ENCODE data around the gene PWP2. TPM values are rescaled to one million over a fixed set of nuclear protein-coding genes. Genes with fewer than 3 reads are reported as not detected.
"Not testable (repeated sequence)": the region's sequence is repeated elsewhere in the genome, so short reads cannot be mapped to it uniquely, and the experiment has no call there.

PWP2 gene
- 20.4 TPM for total RNA-seq

- H3K4me1 ChIP-seq; H3K36me3 ChIP-seq; H3K27ac ChIP-seq; DNase-seq (ENCODE audit: extremely low spot score in 2 of 2); intact Hi-C loops (cut with DNase I); H3K9me3 ChIP-seq; H3K27me3 ChIP-seq: not testable (repeated sequence)
- H3K4me3 ChIP-seq = peak within 1 kb of the TSS; percentile 39 to 40
Measured at GRCh38 chr21:44107026-44107501, at the start of gene PWP2. Gene PWP2 (plus strand): TSS chr21:44107399. CDS start chr21:44107417, 18 bp downstream.

- Histone ChIP-seq H3K27me3 (no peaks in the 10 kb centered on the region), H3K9me3 (no peaks in the 10 kb centered on the region), H3K36me3 (peaks cover 0 to 21% of the 10 kb centered on the region in 2 donors), H3K4me3 (no peak overlapping the region), H3K4me1 (no peaks in the 10 kb centered on the region), H3K27ac (no peak overlapping the region)
- intact Hi-C loops (cut with DNase I) = no loop called here
- no peak for DNase-seq (ENCODE audit: extremely low spot score in 2 of 2)
- TF ChIP-seq CTCF (IDR thresholded peaks at IDR 0.05) (no peak), POLR2AphosphoS5 (IDR thresholded peaks at IDR 0.05; ENCODE audit: insufficient read depth in 1 of 2, low read depth in 1 of 2) (no peak), POLR2A (IDR thresholded peaks at IDR 0.05) (no peak)
Measured at GRCh38 chr21:44057960-44058651, 49.1 kb upstream of the PWP2 start.

GRCh38 chr21:44058652-44058964 is 48.6 kb upstream of the PWP2 start:
- H3K27me3 ChIP-seq = no peaks in the 10 kb centered on the region
- intact Hi-C loops (cut with DNase I) = no loop called here
- DNase-seq (ENCODE audit: extremely low spot score in 2 of 2) = no peak
- peaks cover 0 to 26% of the 10 kb centered on the region in 2 donors for H3K36me3 ChIP-seq
- H3K9me3 ChIP-seq = no peaks in the 10 kb centered on the region
- no peak overlapping the region for H3K4me3 ChIP-seq
- TF ChIP-seq CTCF (IDR thresholded peaks at IDR 0.05) (no peak), POLR2AphosphoS5 (IDR thresholded peaks at IDR 0.05; ENCODE audit: insufficient read depth in 1 of 2, low read depth in 1 of 2) (no peak), POLR2A (IDR thresholded peaks at IDR 0.05) (no peak)
- H3K4me1 ChIP-seq = no peaks in the 10 kb centered on the region
- H3K27ac ChIP-seq = no peak overlapping the region

GRCh38 chr21:44058981-44059380 is 48.2 kb upstream of the PWP2 start:
- H3K9me3 ChIP-seq = no peaks in the 10 kb centered on the region
- peaks cover 0 to 30% of the 10 kb centered on the region in 2 donors for H3K36me3 ChIP-seq
- no peaks in the 10 kb centered on the region for H3K27me3 ChIP-seq
- intact Hi-C loops (cut with DNase I) = no loop called here
- no peak overlapping the region for H3K4me3 ChIP-seq
- no peaks in the 10 kb centered on the region for H3K4me1 ChIP-seq
- no peak overlapping the region for H3K27ac ChIP-seq
- TF ChIP-seq POLR2AphosphoS5 (IDR thresholded peaks at IDR 0.05; ENCODE audit: insufficient read depth in 1 of 2, low read depth in 1 of 2) = no peak
- no peak for TF ChIP-seq CTCF (IDR thresholded peaks at IDR 0.05)
- no peak for TF ChIP-seq POLR2A (IDR thresholded peaks at IDR 0.05)
- DNase-seq (ENCODE audit: extremely low spot score in 2 of 2) = no peak

GRCh38 chr21:44059710-44060109 is 47.5 kb upstream of the PWP2 start:
- no peaks in the 10 kb centered on the region for H3K9me3 ChIP-seq
- H3K4me1 ChIP-seq = no peaks in the 10 kb centered on the region
- H3K36me3 ChIP-seq = peaks cover 0 to 37% of the 10 kb centered on the region in 2 donors
- intact Hi-C loops (cut with DNase I) = no loop called here
- no peak for DNase-seq (ENCODE audit: extremely low spot score in 2 of 2)
- no peaks in the 10 kb centered on the region for H3K27me3 ChIP-seq
- no peak overlapping the region for H3K27ac ChIP-seq
- no peak for TF ChIP-seq POLR2A (IDR thresholded peaks at IDR 0.05)
- TF ChIP-seq CTCF (IDR thresholded peaks at IDR 0.05) = no peak
- no peak for TF ChIP-seq POLR2AphosphoS5 (IDR thresholded peaks at IDR 0.05; ENCODE audit: insufficient read depth in 1 of 2, low read depth in 1 of 2)
- H3K4me3 ChIP-seq = no peak overlapping the region
